Mesangial cell (primary cell): ENCODE measurements around the gene MAP2K5. TPM values are rescaled to one million over a fixed set of nuclear protein-coding genes. Genes with fewer than 3 reads are reported as not detected.

ENCODE experiments used
- total RNA-seq: library from RNA; depleted of rRNA; stranded (reverse); fragments of >200 nt; gene quantifications from 2 replicates; pipeline ENCODE4 v1.2.3, GENCODE V29; 2015

The MAP2K5 gene
- total RNA-seq: 4.2 and 15.8 TPM in 2 replicates

GRCh38 chr15:67542420-67543347, at the start of gene MAP2K5:
MAP2K5 (plus strand) TSS chr15:67542703; CDS start chr15:67543336, 633 bp downstream.

DNA sequence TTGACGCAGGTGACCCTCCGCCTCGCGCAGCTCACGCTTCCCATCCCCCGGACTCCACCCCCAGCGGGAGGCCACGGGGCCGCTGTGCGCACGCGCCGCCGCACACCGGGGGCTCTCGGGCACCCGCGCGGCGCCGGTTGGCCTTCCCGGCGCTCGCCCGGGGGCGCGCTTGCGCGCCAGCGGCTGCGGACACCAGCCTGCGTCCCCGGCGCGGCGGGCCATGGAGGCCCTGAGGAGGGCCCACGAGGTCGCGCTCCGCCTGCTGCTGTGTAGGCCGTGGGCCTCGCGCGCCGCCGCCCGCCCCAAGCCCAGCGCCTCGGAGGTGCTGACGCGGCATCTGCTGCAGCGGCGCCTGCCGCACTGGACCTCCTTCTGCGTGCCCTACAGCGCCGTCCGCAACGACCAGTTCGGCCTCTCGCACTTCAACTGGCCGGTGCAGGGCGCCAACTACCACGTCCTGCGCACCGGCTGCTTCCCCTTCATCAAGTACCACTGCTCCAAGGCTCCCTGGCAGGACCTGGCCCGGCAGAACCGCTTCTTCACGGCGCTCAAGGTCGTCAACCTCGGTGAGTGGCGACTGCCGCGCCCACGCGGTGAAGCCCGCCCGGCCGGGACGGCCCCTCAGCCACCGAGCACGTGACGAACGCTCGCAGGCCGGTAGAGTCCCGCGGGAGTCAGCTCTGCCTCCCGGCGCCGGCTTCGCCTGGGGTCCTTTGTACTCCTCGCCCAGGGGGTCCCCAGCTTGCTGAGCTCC, 21.3 kb upstream of the MAP2K5 start, which contains the start of gene C15orf61:
Gene C15orf61, plus strand, starts transcription at position 103 of the 754 bp plus-strand sequence. Its CDS starts 118 bp downstream, at position 221.

GRCh38 chr15:67824976-67825880, 282.7 kb downstream of the MAP2K5 start, which contains the start of gene SKOR1:
SKOR1 (plus strand) TSS chr15:67825509; CDS start chr15:67825603, 94 bp downstream.

DNA sequence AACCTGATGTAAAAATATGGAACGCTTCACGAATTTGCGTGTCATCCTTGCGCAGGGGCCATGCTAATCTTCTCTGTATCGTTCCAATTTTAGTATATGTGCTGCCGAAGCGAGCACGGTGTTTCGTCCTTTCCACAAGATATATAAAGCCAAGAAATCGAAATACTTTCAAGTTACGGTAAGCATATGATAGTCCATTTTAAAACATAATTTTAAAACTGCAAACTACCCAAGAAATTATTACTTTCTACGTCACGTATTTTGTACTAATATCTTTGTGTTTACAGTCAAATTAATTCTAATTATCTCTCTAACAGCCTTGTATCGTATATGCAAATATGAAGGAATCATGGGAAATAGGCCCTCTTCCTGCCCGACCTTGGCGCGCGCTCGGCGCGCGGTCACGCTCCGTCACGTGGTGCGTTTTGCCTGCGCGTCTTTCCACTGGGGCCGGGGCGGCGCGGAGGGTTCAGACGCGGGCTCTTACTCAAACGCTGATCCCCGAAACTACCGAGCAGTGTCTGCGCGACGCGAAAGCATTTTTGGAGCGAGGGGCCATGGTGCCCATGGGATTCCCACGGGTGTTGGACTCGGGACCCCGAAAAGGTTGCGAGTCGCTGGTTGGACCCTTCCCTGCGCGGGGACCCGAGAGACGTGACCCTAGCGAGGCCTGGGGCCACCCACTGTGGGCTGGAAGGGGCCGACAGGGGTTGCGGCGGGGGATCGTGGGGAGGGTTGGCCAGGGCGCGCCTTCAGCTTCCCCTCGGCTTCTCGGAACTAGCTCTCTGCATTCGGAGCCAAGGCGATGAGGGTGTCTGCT, 297.6 kb downstream of the MAP2K5 start, which contains the start of gene RNU6-1:
Gene RNU6-1, minus strand, starts transcription at position 117 of the 820 bp plus-strand sequence.

Other genes starting within 250 kb of the MAP2K5 start
- 5.4 and 6.6 TPM in 2 replicates for gene C15orf61, start 21.6 kb upstream of the MAP2K5 start, total RNA-seq